Upper lobe of left lung (tissue), 6 donors: ENCODE measurements around the gene GAD1. TPM values are rescaled to one million over a fixed set of nuclear protein-coding genes. Genes with fewer than 3 reads are reported as not detected.

Experiments used
- ATAC-seq, 2 donors: fragments of 200-7000 bp; cut with Tn5 transposase; one replicate each; pipeline ENCODE4 v1.9.1; 2022; ENCODE audit warnings: mild to moderate bottlenecking in 2 of 2, moderate library complexity in 2 of 2; ENCODE audit not compliant: low FRiP score in 2 of 2
- DNase-seq, 2 donors: peaks; one replicate each; pipeline ENCODE4 v3.0.0-alpha.2; 2019 to 2020
- H3K27ac ChIP-seq, 4 donors: fragments of 200-600 bp; sonication (generic); one replicate each; pipeline ENCODE4 v1.5.1; 2016 to 2019
- H3K27me3 ChIP-seq, 4 donors: fragments of 200-600 bp; sonication (generic); one replicate each; pipeline ENCODE4 v1.5.1; 2017 to 2019
- H3K36me3 ChIP-seq, 4 donors: fragments of 200-600 bp; sonication (generic); one replicate each; pipeline ENCODE4 v1.5.1; 2016 to 2019
- H3K4me1 ChIP-seq, 4 donors: fragments of 200-600 bp; sonication (generic); one replicate each; pipeline ENCODE4 v1.5.1; 2018 to 2019
- H3K4me3 ChIP-seq, 4 donors: fragments of 200-600 bp; sonication (generic); one replicate each; pipeline ENCODE4 v1.5.1; 2017 to 2019; ENCODE audit warnings: mild to moderate bottlenecking in 2 of 4, moderate library complexity in 1 of 4
- H3K9me3 ChIP-seq, 4 donors: fragments of 200-600 bp; sonication (generic); one replicate each; pipeline ENCODE4 v1.5.1; 2018 to 2019
- CTCF ChIP-seq, 6 experiments: fragments of 450-650 bp in 4 of 6; fragments of 200-600 bp in 2 of 6; sonication (generic) in 2 of 6; IDR thresholded peaks; one replicate each; pipeline ENCODE4 v1.5.1; 2016 to 2019; ENCODE audit warnings: antibody characterized with exemption in 6 of 6
- EP300 ChIP-seq, 4 donors: sonication (generic); formaldehyde crosslinking; IDR thresholded peaks; one replicate each; pipeline ENCODE4 v1.5.1; 2017; ENCODE audit warnings: antibody characterized with exemption in 4 of 4, control low read depth in 2 of 4
- POLR2A ChIP-seq, 4 donors: fragments of 450-650 bp; IDR thresholded peaks; one replicate each; pipeline ENCODE4 v1.5.1; 2016 to 2017; ENCODE audit warnings: antibody characterized with exemption in 4 of 4, mild to moderate bottlenecking in 2 of 4
- POLR2AphosphoS5 ChIP-seq, 2 donors: sonication (generic); formaldehyde crosslinking; IDR thresholded peaks; one replicate each; pipeline ENCODE4 v1.5.1; 2017; ENCODE audit warnings: antibody characterized with exemption in 2 of 2
- WGBS, 2 donors: methylation state at CpG; one replicate each; pipeline ENCODE4 v1.1.5; 2017 to 2018; 5-methylcytosine and 5-hydroxymethylcytosine counted together
- total RNA-seq, 6 donors: library from RNA; depleted of rRNA in 4 of 6; stranded (reverse); fragments of >200 nt in 4 of 6; gene quantifications; one replicate each; pipeline versions ENCODE4 v1.1.0 to v1.2.1, GENCODE V29; 2016 to 2021
- donor health status: DM: no; HTN: no; CAD: no; lungs with moderate emphysema.
- donor health status: DM: no; HTN: yes; CAD: no; lungs with severe emphysema.

The GAD1 gene
- total RNA-seq, 6 donors from 2014 or later: 0.29 to 0.79 TPM; not detected in 4

- H3K4me3 ChIP-seq: no peak overlapping the region
- no peaks in the 10 kb centered on the region for H3K27me3 ChIP-seq
- 88 to 93% methylated on average over 4 of the region's 4 CpGs for WGBS, 2 donors
- TF ChIP-seq CTCF (IDR thresholded peaks at IDR 0.05) (no peak), EP300 (IDR thresholded peaks at IDR 0.05) (no peak), POLR2A (IDR thresholded peaks at IDR 0.05) (no peak), POLR2AphosphoS5 (IDR thresholded peaks at IDR 0.05) (no peak)
- no peak for DNase-seq
- H3K27ac ChIP-seq: no peak overlapping the region
- H3K4me1 ChIP-seq: peaks cover 3 to 10% (median 6%) of the 10 kb centered on the region in 4 donors
- no peaks in the 10 kb centered on the region for H3K36me3 ChIP-seq
- ATAC-seq: no peak
- H3K9me3 ChIP-seq: no peaks in the 10 kb centered on the region
These were observed 52.8 kb downstream of the GAD1 start for GRCh38 chr2:170869461-170869860.

- H3K27me3 ChIP-seq: no peaks in the 10 kb centered on the region
- no peaks in the 10 kb centered on the region for H3K36me3 ChIP-seq
- TF ChIP-seq EP300 (IDR thresholded peaks at IDR 0.05): no peak
- TF ChIP-seq CTCF (IDR thresholded peaks at IDR 0.05): peak; percentile 58 to 88 (median 76)
- 20 to 27% methylated on average over 8 to 13 of the region's 13 CpGs for WGBS, 2 donors
- peak; percentile 1 to 60 for DNase-seq
- H3K4me3 ChIP-seq: peak overlapping the region in 2 of 4 donors; percentile 21 to 33
- peak; percentile 61 to 87 for ATAC-seq
- H3K4me1 ChIP-seq: peaks cover 3 to 10% (median 6%) of the 10 kb centered on the region in 4 donors
- no peaks in the 10 kb centered on the region for H3K9me3 ChIP-seq
- no peak overlapping the region for H3K27ac ChIP-seq
These were observed 56.5 kb downstream of the GAD1 start for GRCh38 chr2:170873035-170873692.

DNA sequence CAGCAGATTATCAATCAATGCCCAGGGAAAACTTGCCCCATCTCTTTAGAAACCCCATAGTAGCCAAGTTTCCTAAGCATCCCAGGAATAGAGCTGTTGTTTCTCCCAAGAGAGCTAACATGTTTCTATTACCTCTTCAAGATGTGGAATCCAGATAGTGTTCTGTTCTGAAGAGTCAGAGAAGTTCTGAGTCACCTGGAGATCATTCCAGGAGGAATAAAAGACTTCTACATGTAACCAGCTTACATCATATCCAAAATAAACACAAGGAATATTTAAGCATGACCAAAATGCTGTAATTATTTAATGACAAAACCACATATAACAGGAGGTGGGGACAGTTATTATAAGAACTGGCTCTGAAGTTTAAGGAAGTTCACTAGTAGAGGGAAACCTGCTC is 61.4 kb downstream of the GAD1 start:
- H3K9me3 ChIP-seq: no peaks in the 10 kb centered on the region
- no peaks in the 10 kb centered on the region for H3K36me3 ChIP-seq
- no peak overlapping the region for H3K27ac ChIP-seq
- DNase-seq (no peak), ATAC-seq (no peak)
- no peak overlapping the region for H3K4me3 ChIP-seq
- TF ChIP-seq POLR2AphosphoS5 (IDR thresholded peaks at IDR 0.05): no peak
- TF ChIP-seq POLR2A (IDR thresholded peaks at IDR 0.05): no peak
- TF ChIP-seq CTCF (IDR thresholded peaks at IDR 0.05): no peak
- no peak for TF ChIP-seq EP300 (IDR thresholded peaks at IDR 0.05)
- H3K27me3 ChIP-seq: no peaks in the 10 kb centered on the region
- H3K4me1 ChIP-seq: peaks cover 3 to 5% (median 5%) of the 10 kb centered on the region in 4 donors

DNA sequence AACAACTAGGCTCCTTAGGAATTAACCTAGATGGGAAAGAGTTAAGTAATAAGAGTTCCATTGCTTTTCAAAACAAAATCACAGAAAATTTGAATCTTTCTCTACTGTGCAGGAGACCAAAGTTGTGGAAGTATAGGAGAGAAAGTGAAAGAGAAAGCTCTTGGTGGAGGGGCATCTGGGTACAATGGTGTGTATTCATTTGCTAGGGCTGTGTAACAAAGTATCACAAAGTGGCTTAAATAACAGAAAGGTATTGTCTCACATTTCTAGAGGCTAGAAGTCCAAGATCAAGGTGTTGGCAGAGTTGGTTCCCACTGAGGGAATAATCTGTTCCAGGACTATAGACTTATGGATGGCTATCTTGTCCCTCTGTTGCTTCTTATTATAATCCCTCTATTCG is 61.8 kb downstream of the GAD1 start:
- Histone ChIP-seq H3K27ac (no peak overlapping the region), H3K27me3 (no peaks in the 10 kb centered on the region), H3K4me3 (no peak overlapping the region), H3K4me1 (peaks cover 0 to 1% (median under 1%) of the 10 kb centered on the region in 4 donors), H3K36me3 (no peaks in the 10 kb centered on the region), H3K9me3 (no peaks in the 10 kb centered on the region)
- DNase-seq (no peak), ATAC-seq (no peak)
- TF ChIP-seq CTCF (IDR thresholded peaks at IDR 0.05) (no peak), POLR2AphosphoS5 (IDR thresholded peaks at IDR 0.05) (no peak), EP300 (IDR thresholded peaks at IDR 0.05) (no peak), POLR2A (IDR thresholded peaks at IDR 0.05) (no peak)
- WGBS, 2 donors: 84 to 85% methylated on average over 1 of the region's 1 CpG

GRCh38 chr2:170881840-170882239 is 65.2 kb downstream of the GAD1 start:
- Histone ChIP-seq H3K36me3 (no peaks in the 10 kb centered on the region), H3K4me1 (no peaks in the 10 kb centered on the region), H3K27me3 (no peaks in the 10 kb centered on the region), H3K4me3 (no peak overlapping the region), H3K27ac (no peak overlapping the region), H3K9me3 (no peaks in the 10 kb centered on the region)
- WGBS, 2 donors: 53 to 63% methylated on average over 3 of the region's 3 CpGs
- DNase-seq (no peak), ATAC-seq (no peak)
- TF ChIP-seq CTCF (IDR thresholded peaks at IDR 0.05) (no peak), POLR2A (IDR thresholded peaks at IDR 0.05) (no peak), POLR2AphosphoS5 (IDR thresholded peaks at IDR 0.05) (no peak), EP300 (IDR thresholded peaks at IDR 0.05) (no peak)
